Endodermal cell (in vitro differentiated cells): ENCODE data around the gene PROK2. TPM values are rescaled to one million over a fixed set of nuclear protein-coding genes. Genes with fewer than 3 reads are reported as not detected.

Experiments
- DNase-seq: peaks from one replicate; pipeline ENCODE4 v3.0.0-alpha.2; 2017
- H3K27ac ChIP-seq: 2 replicates; pipeline ENCODE4 v1.5.1; 2013; ENCODE audit warnings: mild to moderate bottlenecking, low read depth, low read length, moderate library complexity
- H3K27me3 ChIP-seq: 2 replicates; pipeline ENCODE4 v1.6.1; 2013; ENCODE audit warnings: mild to moderate bottlenecking, low read length, moderate library complexity; ENCODE audit not compliant: insufficient read depth, control insufficient read depth, poor library complexity, severe bottlenecking
- H3K36me3 ChIP-seq: 2 replicates; pipeline ENCODE4 v1.7.0; 2013; ENCODE audit warnings: mild to moderate bottlenecking, low read length, moderate library complexity; ENCODE audit not compliant: control insufficient read depth, insufficient read depth
- H3K4me1 ChIP-seq: one replicate; pipeline ENCODE4 v1.7.0; 2013; ENCODE audit warnings: low read length; ENCODE audit not compliant: control insufficient read depth, insufficient read depth
- H3K4me3 ChIP-seq: 2 replicates; pipeline ENCODE4 v1.5.1; 2013; ENCODE audit warnings: mild to moderate bottlenecking, low read length, moderate library complexity
- H3K9ac ChIP-seq: 2 replicates; pipeline ENCODE4 v1.6.1; 2013; ENCODE audit warnings: mild to moderate bottlenecking, low read length, moderate library complexity; ENCODE audit not compliant: poor library complexity, severe bottlenecking; ENCODE audit errors: extremely low read depth
- H3K9me3 ChIP-seq: 2 replicates; pipeline ENCODE4 v1.6.1; 2013; ENCODE audit warnings: mild to moderate bottlenecking, low read length, moderate library complexity; ENCODE audit not compliant: control insufficient read depth
- H3K27ac Mint-ChIP-seq: 2 replicates; pipeline ENCODE4 v1.8.0; 2020; ENCODE audit warnings: mixed read lengths
- H3K27me3 Mint-ChIP-seq: 2 replicates; pipeline ENCODE4 v1.8.0; 2021; ENCODE audit warnings: mild to moderate bottlenecking, mixed read lengths; ENCODE audit not compliant: insufficient read depth
- H3K36me3 Mint-ChIP-seq: 2 replicates; pipeline ENCODE4 v1.8.0; 2020; ENCODE audit warnings: low read depth, mixed read lengths
- H3K4me1 Mint-ChIP-seq: 2 replicates; pipeline ENCODE4 v1.8.0; 2020; ENCODE audit warnings: mixed read lengths
- H3K4me3 Mint-ChIP-seq: 2 replicates; pipeline ENCODE4 v1.8.0; 2020; ENCODE audit warnings: mild to moderate bottlenecking, moderate library complexity, mixed read lengths
- H3K9me3 Mint-ChIP-seq: 2 replicates; pipeline ENCODE4 v1.8.0; 2020; ENCODE audit warnings: mild to moderate bottlenecking, mixed read lengths
- CTCF ChIP-seq: fragments of 200-600 bp; sonication (generic); conservative IDR thresholded peaks from 2 replicates; pipeline ENCODE4 v1.5.0; 2021; ENCODE audit warnings: antibody characterized with exemption, mild to moderate bottlenecking
- WGBS, 2 experiments: methylation state at CpG; one replicate each; pipeline versions ENCODE4 v1.1.5 to v1.1.7; 2013; ENCODE audit warnings: missing lambda C conversion rate in 2 of 2, mixed read lengths in 1 of 2; ENCODE audit not compliant: insufficient coverage in 1 of 2, insufficient read length in 1 of 2; 5-methylcytosine and 5-hydroxymethylcytosine counted together
- total RNA-seq, 2 donors: library from RNA; stranded (reverse); fragmentation: NEBNext Ultra II Directional in 1 of 2; extraction: Animal tissue kit (Norgen Biotek cat#: 25700) in 1 of 2; gene quantifications; 2 replicates in 1 of 2; 3 replicates in 1 of 2; pipeline ENCODE4 v1.2.1, GENCODE V29; 2021

The PROK2 gene
- total RNA-seq, 2 donors from 2014 or later: 0.29 TPM; not detected in 1

- Histone ChIP-seq H3K4me1 (no peaks in the 10 kb centered on the region), H3K36me3 (no peaks in the 10 kb centered on the region), H3K4me3 (no peak overlapping the region), H3K27me3 (no peaks in the 10 kb centered on the region), H3K27ac (no peak overlapping the region), H3K9ac (no peak overlapping the region), H3K9me3 (no peaks in the 10 kb centered on the region)
- TF ChIP-seq CTCF: no peak
- Mint-ChIP-seq H3K4me1 (no peaks in the 10 kb centered on the region), H3K27ac (no peak overlapping the region), H3K9me3 (no peaks in the 10 kb centered on the region), H3K36me3 (no peaks in the 10 kb centered on the region), H3K4me3 (no peak overlapping the region), H3K27me3 (peaks cover 2% of the 10 kb centered on the region)
- no peak for DNase-seq
- WGBS, 2 experiments: 96% methylated on average over 2 of the region's 2 CpGs; no CpG with 5 or more reads in 1 of the 2 experiments
Observed at GRCh38 chr3:71805691-71806090, 20.7 kb upstream of the PROK2 start.

- Mint-ChIP-seq H3K4me3 (no peak overlapping the region), H3K36me3 (no peaks in the 10 kb centered on the region), H3K27ac (no peak overlapping the region), H3K4me1 (no peaks in the 10 kb centered on the region), H3K27me3 (peaks cover 2% of the 10 kb centered on the region), H3K9me3 (no peaks in the 10 kb centered on the region)
- WGBS, 2 experiments: 87 to 92% methylated on average over 3 of the region's 3 CpGs
- no peaks in the 10 kb centered on the region for H3K4me1 ChIP-seq
- no peak for TF ChIP-seq CTCF
- H3K27ac ChIP-seq: no peak overlapping the region
- no peaks in the 10 kb centered on the region for H3K9me3 ChIP-seq
- DNase-seq: no peak
- H3K27me3 ChIP-seq: no peaks in the 10 kb centered on the region
- no peak overlapping the region for H3K9ac ChIP-seq
- no peaks in the 10 kb centered on the region for H3K36me3 ChIP-seq
- no peak overlapping the region for H3K4me3 ChIP-seq
Observed at GRCh38 chr3:71805199-71805598, 20.3 kb upstream of the PROK2 start.

- H3K4me1 Mint-ChIP-seq: no peaks in the 10 kb centered on the region
- H3K4me1 ChIP-seq: no peaks in the 10 kb centered on the region
- H3K9ac ChIP-seq: no peak overlapping the region
- H3K36me3 ChIP-seq: no peaks in the 10 kb centered on the region
- H3K4me3 Mint-ChIP-seq: no peak overlapping the region
- no peak overlapping the region for H3K27ac ChIP-seq
- no peak overlapping the region for H3K27ac Mint-ChIP-seq
- H3K27me3 Mint-ChIP-seq: peaks cover 6% of the 10 kb centered on the region
- no peaks in the 10 kb centered on the region for H3K9me3 Mint-ChIP-seq
- 80% methylated on average over 1 to 3 of the region's 3 CpGs for WGBS, 2 experiments
- no peak overlapping the region for H3K4me3 ChIP-seq
- peak; percentile 55 for DNase-seq
- H3K27me3 ChIP-seq: no peaks in the 10 kb centered on the region
- H3K36me3 Mint-ChIP-seq: no peaks in the 10 kb centered on the region
- no peaks in the 10 kb centered on the region for H3K9me3 ChIP-seq
- no peak for TF ChIP-seq CTCF
Observed at GRCh38 chr3:71803248-71803647, 18.3 kb upstream of the PROK2 start.
